OCI-LY3 (cell line): ENCODE measurements around the gene FIBCD1.

Experiments
- H2AFZ ChIP-seq: fragments of 200-600, 300-600 bp; shearing (Covaris generic); 2 replicates; pipeline ENCODE4 v1.6.0; 2014; ENCODE audit warnings: antibody characterized with exemption, low read depth, low read length
- H3K27ac ChIP-seq: fragments of 200-600, 300-600 bp; sonication (generic); 2 replicates; pipeline ENCODE4 v1.5.1; 2014; ENCODE audit warnings: mild to moderate bottlenecking, low read length, moderate library complexity, mixed read lengths
- H3K27me3 ChIP-seq: fragments of 200-600, 300-600 bp; sonication (generic); 2 replicates; pipeline ENCODE4 v1.6.1; 2014; ENCODE audit warnings: low read depth, low read length, mixed read lengths
- H3K36me3 ChIP-seq: fragments of 200-600, 300-600 bp; sonication (generic); replicated peaks from 2 replicates; pipeline ENCODE3; 2014; ENCODE audit warnings: low read depth, low read length, mixed read lengths
- H3K4me1 ChIP-seq: fragments of 300-600, 200-600 bp; sonication (generic); 2 replicates; pipeline ENCODE4 v1.6.1; 2014; ENCODE audit warnings: low read length, mixed read lengths
- H3K4me2 ChIP-seq: fragments of 200-600, 300-600 bp; sonication (generic); 2 replicates; pipeline ENCODE4 v1.6.1; 2014; ENCODE audit warnings: low read length, mixed read lengths
- H3K4me3 ChIP-seq: fragments of 300-600, 200-600 bp; sonication (generic); 2 replicates; pipeline ENCODE4 v1.5.1; 2014; ENCODE audit warnings: antibody characterized with exemption, mild to moderate bottlenecking, low read length, moderate library complexity
- H3K79me2 ChIP-seq: fragments of 300-600, 200-600 bp; shearing (Covaris generic); 2 replicates; pipeline ENCODE4 v1.6.1; 2014; ENCODE audit warnings: mild to moderate bottlenecking, low read length, mixed read lengths
- H3K9ac ChIP-seq: fragments of 300-600, 200-600 bp; shearing (Covaris generic); 2 replicates; pipeline ENCODE4 v1.6.0; 2014; ENCODE audit warnings: mild to moderate bottlenecking, low read length, moderate library complexity
- H3K9me3 ChIP-seq: fragments of 200-600, 300-600 bp; shearing (Covaris generic); 2 replicates; pipeline ENCODE4 v1.6.1; 2014; ENCODE audit warnings: low read length, mixed read lengths; ENCODE audit not compliant: insufficient read depth
- H4K20me1 ChIP-seq: fragments of 200-600, 300-600 bp; sonication (generic); 2 replicates; pipeline ENCODE4 v1.6.1; 2016; ENCODE audit warnings: low read length, mixed read lengths; ENCODE audit not compliant: insufficient read depth
- EZH2phosphoT487 ChIP-seq: fragments of 200-600 bp; shearing (Covaris generic); IDR thresholded peaks from 2 replicates; pipeline ENCODE4 v1.6.1; 2018; ENCODE audit warnings: antibody characterized with exemption, mixed run types, low read depth
- TF ChIP-seq, protein P1 (sequence below): fragments of 200-600, 300-600 bp; sonication (generic); IDR thresholded peaks from 2 replicates; pipeline ENCODE4 v1.5.1; 2014; ENCODE audit warnings: antibody characterized with exemption, low read length, low read depth

The FIBCD1 gene, protein sequence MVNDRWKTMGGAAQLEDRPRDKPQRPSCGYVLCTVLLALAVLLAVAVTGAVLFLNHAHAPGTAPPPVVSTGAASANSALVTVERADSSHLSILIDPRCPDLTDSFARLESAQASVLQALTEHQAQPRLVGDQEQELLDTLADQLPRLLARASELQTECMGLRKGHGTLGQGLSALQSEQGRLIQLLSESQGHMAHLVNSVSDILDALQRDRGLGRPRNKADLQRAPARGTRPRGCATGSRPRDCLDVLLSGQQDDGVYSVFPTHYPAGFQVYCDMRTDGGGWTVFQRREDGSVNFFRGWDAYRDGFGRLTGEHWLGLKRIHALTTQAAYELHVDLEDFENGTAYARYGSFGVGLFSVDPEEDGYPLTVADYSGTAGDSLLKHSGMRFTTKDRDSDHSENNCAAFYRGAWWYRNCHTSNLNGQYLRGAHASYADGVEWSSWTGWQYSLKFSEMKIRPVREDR

DNA sequence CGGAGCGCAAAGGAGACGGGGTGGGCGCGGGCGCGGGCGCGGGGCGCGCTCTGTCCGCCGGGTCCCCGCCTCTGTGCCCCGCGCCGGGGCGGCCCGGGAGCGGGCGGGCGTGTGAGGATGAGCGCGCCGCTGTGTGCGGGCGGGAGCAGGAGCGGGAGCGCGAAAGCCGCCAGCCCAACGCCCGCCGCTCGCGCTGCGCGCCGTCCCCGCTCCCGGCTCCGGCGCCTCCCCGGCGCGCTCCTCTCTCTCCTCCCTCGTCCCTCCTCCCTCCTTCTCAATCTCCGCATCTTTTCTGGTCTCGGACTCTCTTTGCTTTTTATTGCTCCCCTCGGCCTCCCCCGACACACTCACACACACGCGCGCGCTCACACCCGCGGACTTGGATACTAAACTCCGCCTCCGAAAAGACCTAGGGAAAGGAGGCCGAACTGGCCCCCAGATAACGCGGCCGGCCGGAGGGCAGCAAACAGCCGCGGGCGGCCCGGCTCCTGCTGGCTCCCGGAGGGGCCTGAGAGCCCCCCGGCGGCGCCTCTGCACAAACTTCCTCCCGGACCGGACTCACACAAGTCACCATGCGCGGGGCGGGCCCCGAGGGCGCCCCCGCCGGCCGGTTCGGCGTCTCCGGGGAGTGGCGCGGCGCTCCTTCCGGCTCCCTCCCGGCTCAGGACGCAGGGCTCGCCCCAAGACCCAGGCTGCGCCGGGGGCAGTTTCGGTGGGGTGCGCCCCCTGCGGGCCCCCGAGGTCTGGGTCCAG, at the start of gene FIBCD1:
Gene FIBCD1, minus strand, starts transcription at position 596 of the 753 bp plus-strand sequence. CDS start 640 bp downstream, outside the sequence.
- Histone ChIP-seq H3K4me1 (peaks cover 27% of the 10 kb centered on the region), H3K4me2 (no peak within 1 kb of the TSS), H2AFZ (no peak within 1 kb of the TSS), H3K27me3 (peaks cover 44% of the 10 kb centered on the region), H3K79me2 (no peaks in the 10 kb centered on the region), H3K36me3 (no peaks in the 10 kb centered on the region), H3K27ac (no peak within 1 kb of the TSS), H3K9ac (no peak within 1 kb of the TSS), H3K9me3 (no peaks in the 10 kb centered on the region), H3K4me3 (no peak within 1 kb of the TSS), H4K20me1 (no peaks in the 10 kb centered on the region)
- TF ChIP-seq EZH2phosphoT487, result no peak

DNA sequence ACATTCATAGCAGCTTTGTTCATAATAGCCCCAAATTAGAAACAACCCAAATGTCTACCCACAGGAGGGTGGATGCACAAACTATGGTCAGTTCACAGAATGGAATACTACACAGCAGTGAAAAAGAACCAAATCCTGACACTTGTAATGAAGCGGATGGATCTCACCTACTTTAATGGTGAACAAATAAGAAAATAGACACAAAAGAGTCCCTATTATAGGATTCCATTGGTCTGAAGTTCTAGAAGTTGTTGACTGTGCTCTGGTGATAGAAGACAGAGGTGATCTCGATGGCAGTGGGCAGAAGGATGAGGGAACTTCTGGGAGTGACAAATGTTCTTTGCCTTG, 49.3 kb upstream of the FIBCD1 start:
- H3K4me3 ChIP-seq, result no peak overlapping the region
- no peaks in the 10 kb centered on the region for H3K36me3 ChIP-seq
- H3K27me3 ChIP-seq, result peaks cover 4% of the 10 kb centered on the region
- no peaks in the 10 kb centered on the region for H3K9me3 ChIP-seq
- no peaks in the 10 kb centered on the region for H3K79me2 ChIP-seq
- no peak overlapping the region for H3K27ac ChIP-seq
- H2AFZ ChIP-seq, result no peak overlapping the region
- no peak for TF ChIP-seq EZH2phosphoT487
- TF ChIP-seq, protein P1, sequence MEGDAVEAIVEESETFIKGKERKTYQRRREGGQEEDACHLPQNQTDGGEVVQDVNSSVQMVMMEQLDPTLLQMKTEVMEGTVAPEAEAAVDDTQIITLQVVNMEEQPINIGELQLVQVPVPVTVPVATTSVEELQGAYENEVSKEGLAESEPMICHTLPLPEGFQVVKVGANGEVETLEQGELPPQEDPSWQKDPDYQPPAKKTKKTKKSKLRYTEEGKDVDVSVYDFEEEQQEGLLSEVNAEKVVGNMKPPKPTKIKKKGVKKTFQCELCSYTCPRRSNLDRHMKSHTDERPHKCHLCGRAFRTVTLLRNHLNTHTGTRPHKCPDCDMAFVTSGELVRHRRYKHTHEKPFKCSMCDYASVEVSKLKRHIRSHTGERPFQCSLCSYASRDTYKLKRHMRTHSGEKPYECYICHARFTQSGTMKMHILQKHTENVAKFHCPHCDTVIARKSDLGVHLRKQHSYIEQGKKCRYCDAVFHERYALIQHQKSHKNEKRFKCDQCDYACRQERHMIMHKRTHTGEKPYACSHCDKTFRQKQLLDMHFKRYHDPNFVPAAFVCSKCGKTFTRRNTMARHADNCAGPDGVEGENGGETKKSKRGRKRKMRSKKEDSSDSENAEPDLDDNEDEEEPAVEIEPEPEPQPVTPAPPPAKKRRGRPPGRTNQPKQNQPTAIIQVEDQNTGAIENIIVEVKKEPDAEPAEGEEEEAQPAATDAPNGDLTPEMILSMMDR, result no peak
- no peaks in the 10 kb centered on the region for H4K20me1 ChIP-seq
- H3K9ac ChIP-seq, result no peak overlapping the region
- H3K4me1 ChIP-seq, result no peaks in the 10 kb centered on the region
- H3K4me2 ChIP-seq, result no peak overlapping the region

DNA sequence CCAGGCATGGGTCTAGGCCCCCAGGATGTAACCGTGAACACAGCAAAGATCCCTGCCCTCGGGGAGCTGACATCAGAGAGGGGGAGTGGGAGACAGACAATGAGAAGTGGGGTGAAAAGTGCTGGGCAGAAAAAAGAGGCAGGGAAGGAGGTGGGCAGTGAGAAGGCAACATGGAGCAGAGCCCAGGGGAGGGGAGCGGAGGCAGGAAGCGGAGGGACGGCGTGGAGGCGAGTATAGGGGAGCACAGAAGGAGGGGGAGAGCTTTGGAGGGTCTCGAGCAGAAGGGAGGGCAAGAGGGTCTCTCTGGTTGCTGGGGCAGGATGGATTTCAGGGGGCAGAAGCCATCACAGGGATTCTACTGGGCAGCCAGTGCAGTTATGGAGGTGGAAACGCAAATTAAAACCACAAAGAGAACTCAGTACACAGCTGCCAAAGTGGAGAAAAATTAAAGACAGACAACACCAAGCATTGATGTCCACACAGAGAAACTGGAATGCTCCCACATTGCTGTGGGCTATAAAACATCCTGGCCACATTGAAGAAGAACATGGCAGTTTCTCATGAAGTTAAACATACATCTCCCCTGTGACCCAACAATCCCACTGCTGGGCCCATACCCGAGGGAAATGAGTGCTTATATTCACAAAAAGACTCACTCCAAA, 48.8 kb upstream of the FIBCD1 start:
- H4K20me1 ChIP-seq, result no peaks in the 10 kb centered on the region
- no peak overlapping the region for H3K4me2 ChIP-seq

DNA sequence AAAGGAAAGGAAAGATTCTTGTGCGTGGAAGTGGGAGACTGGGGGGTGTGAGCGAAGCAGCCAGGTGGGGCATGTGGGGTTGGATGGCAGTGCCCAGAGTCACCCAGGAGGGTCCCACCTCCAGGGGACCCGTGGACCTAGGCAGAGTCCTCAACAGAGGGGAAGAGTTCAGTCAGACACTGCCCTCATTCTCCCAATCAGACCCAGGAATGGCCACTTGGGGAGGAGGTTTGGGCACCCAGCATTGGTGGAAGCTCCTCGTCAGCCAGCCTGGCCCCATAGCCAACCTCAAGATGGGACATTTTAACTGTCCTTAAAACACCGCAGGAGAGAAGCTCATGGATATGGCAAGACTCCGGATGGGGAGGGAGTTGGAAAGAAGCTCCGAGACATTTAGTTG, 48.0 kb upstream of the FIBCD1 start:
- H3K9ac ChIP-seq, result no peak overlapping the region
- H3K36me3 ChIP-seq, result no peaks in the 10 kb centered on the region
- no peaks in the 10 kb centered on the region for H3K79me2 ChIP-seq
- TF ChIP-seq, protein P1, result no peak
- TF ChIP-seq EZH2phosphoT487, result no peak
- no peak overlapping the region for H3K27ac ChIP-seq
- H3K4me3 ChIP-seq, result no peak overlapping the region
- H3K27me3 ChIP-seq, result peaks cover 4% of the 10 kb centered on the region
- no peaks in the 10 kb centered on the region for H3K4me1 ChIP-seq
- H3K9me3 ChIP-seq, result no peaks in the 10 kb centered on the region
- no peak overlapping the region for H3K4me2 ChIP-seq
- no peak overlapping the region for H2AFZ ChIP-seq
- H4K20me1 ChIP-seq, result no peaks in the 10 kb centered on the region

More for the DNA sequence above, 48.8 kb upstream of the FIBCD1 start:
- TF ChIP-seq, protein P1, result no peak
- TF ChIP-seq EZH2phosphoT487, result no peak
- Histone ChIP-seq H3K9ac (no peak overlapping the region), H3K4me3 (no peak overlapping the region), H2AFZ (no peak overlapping the region), H3K36me3 (no peaks in the 10 kb centered on the region), H3K27ac (no peak overlapping the region), H3K4me1 (no peaks in the 10 kb centered on the region), H3K9me3 (no peaks in the 10 kb centered on the region), H3K79me2 (no peaks in the 10 kb centered on the region), H3K27me3 (peaks cover 4% of the 10 kb centered on the region)
